DOHH2 (cell line): ENCODE results near the gene ADAMTS2.

Experiments used
- H3F3A ChIP-seq: fragments of 200-600 bp; sonication (generic), shearing (Covaris generic); 2 replicates; pipeline ENCODE4 v1.6.0; 2016; ENCODE audit warnings: antibody characterized with exemption, mild to moderate bottlenecking; ENCODE audit not compliant: control insufficient read depth, insufficient read depth
- H3K27ac ChIP-seq: fragments of 200-600 bp; sonication (generic); 2 replicates; pipeline ENCODE4 v1.5.1; 2014; ENCODE audit warnings: low read depth, mild to moderate bottlenecking, low read length, moderate library complexity
- H3K27me3 ChIP-seq: fragments of 200-600 bp; sonication (generic); 2 replicates; pipeline ENCODE4 v1.6.1; 2014; ENCODE audit warnings: mild to moderate bottlenecking, low read length, mixed read lengths; ENCODE audit not compliant: control insufficient read depth
- H3K36me3 ChIP-seq: fragments of 200-600 bp; sonication (generic); 2 replicates; pipeline ENCODE4 v1.6.1; 2014; ENCODE audit warnings: mild to moderate bottlenecking, low read length, moderate library complexity, mixed read lengths; ENCODE audit not compliant: control insufficient read depth
- H3K4me1 ChIP-seq: fragments of 200-600 bp; sonication (generic); 2 replicates; pipeline ENCODE4 v1.6.1; 2014; ENCODE audit warnings: mild to moderate bottlenecking, low read length, mixed read lengths; ENCODE audit not compliant: control insufficient read depth
- H3K4me2 ChIP-seq: fragments of 200-600 bp; sonication (generic); 2 replicates; pipeline ENCODE4 v1.6.0; 2014; ENCODE audit warnings: mild to moderate bottlenecking, low read length, moderate library complexity
- H3K4me3 ChIP-seq: fragments of 200-600 bp; sonication (generic); 2 replicates; pipeline ENCODE4 v1.5.1; 2014; ENCODE audit warnings: mild to moderate bottlenecking, low read length, mixed read lengths
- H3K79me2 ChIP-seq: fragments of 200-600 bp; sonication (generic); 2 replicates; pipeline ENCODE4 v1.6.1; 2014; ENCODE audit warnings: mild to moderate bottlenecking, low read length, mixed read lengths; ENCODE audit not compliant: control insufficient read depth
- H3K9me2 ChIP-seq: fragments of 200-600 bp; sonication (generic); replicated peaks from 2 replicates; pipeline ENCODE4 v1.6.1; 2014; ENCODE audit warnings: mild to moderate bottlenecking, low read length, mixed read lengths; ENCODE audit not compliant: control insufficient read depth
- H3K9me3 ChIP-seq: fragments of 200-600 bp; sonication (generic); 2 replicates; pipeline ENCODE4 v1.6.1; 2014; ENCODE audit warnings: antibody characterized with exemption, low read length, mixed read lengths; ENCODE audit not compliant: control insufficient read depth, insufficient read depth
- H4K20me1 ChIP-seq: fragments of 200-600 bp; sonication (generic); 2 replicates; pipeline ENCODE4 v1.6.0; 2014; ENCODE audit warnings: low read depth, mild to moderate bottlenecking, antibody characterized with exemption, low read length, moderate library complexity; ENCODE audit not compliant: control insufficient read depth, insufficient read depth
- EZH2phosphoT487 ChIP-seq: fragments of 200-600 bp; sonication (generic); IDR thresholded peaks from 2 replicates; pipeline ENCODE4 v1.6.1; 2017; ENCODE audit warnings: borderline replicate concordance, mild to moderate bottlenecking, antibody characterized with exemption, low read length, moderate library complexity, mixed read lengths
- TF ChIP-seq, protein P1 (sequence below): fragments of 200-600 bp; sonication (generic); IDR thresholded peaks from one replicate; pipeline ENCODE4 v1.5.1; 2014; ENCODE audit warnings: antibody characterized with exemption, mild to moderate bottlenecking, low read depth, low read length; ENCODE audit not compliant: poor library complexity, severe bottlenecking

Gene ADAMTS2

DNA sequence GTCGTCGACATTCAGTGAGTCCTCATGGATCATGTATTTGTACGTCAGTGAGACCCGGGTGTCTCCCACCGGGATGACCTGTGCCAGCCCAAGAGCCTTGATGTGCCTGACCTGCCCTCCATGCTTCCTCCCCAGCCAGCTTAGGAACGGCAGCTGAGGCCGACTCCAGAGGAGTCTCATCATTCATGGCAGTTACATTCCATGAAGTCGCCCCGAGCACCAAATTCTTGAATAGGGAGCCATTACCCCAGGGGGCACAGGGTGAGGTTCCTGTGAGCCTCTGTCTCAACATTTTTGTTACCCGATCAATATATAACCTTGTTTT is 217.3 kb downstream of the ADAMTS2 start:
- no peaks in the 10 kb centered on the region for H3K9me2 ChIP-seq
- H3K36me3 ChIP-seq, result no peaks in the 10 kb centered on the region
- H3K4me1 ChIP-seq, result no peaks in the 10 kb centered on the region
- H3K4me3 ChIP-seq, result no peak overlapping the region
- no peak overlapping the region for H3K4me2 ChIP-seq
- no peaks in the 10 kb centered on the region for H3K27me3 ChIP-seq
- TF ChIP-seq EZH2phosphoT487, result no peak
- TF ChIP-seq, protein P1, sequence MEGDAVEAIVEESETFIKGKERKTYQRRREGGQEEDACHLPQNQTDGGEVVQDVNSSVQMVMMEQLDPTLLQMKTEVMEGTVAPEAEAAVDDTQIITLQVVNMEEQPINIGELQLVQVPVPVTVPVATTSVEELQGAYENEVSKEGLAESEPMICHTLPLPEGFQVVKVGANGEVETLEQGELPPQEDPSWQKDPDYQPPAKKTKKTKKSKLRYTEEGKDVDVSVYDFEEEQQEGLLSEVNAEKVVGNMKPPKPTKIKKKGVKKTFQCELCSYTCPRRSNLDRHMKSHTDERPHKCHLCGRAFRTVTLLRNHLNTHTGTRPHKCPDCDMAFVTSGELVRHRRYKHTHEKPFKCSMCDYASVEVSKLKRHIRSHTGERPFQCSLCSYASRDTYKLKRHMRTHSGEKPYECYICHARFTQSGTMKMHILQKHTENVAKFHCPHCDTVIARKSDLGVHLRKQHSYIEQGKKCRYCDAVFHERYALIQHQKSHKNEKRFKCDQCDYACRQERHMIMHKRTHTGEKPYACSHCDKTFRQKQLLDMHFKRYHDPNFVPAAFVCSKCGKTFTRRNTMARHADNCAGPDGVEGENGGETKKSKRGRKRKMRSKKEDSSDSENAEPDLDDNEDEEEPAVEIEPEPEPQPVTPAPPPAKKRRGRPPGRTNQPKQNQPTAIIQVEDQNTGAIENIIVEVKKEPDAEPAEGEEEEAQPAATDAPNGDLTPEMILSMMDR, result no peak
- H3F3A ChIP-seq, result no peaks in the 10 kb centered on the region
- peaks cover 11% of the 10 kb centered on the region; the same call in 1 of the 2 replicates for H3K9me3 ChIP-seq
- no peaks in the 10 kb centered on the region for H3K79me2 ChIP-seq
- no peak overlapping the region for H3K27ac ChIP-seq
- no peaks in the 10 kb centered on the region for H4K20me1 ChIP-seq

DNA sequence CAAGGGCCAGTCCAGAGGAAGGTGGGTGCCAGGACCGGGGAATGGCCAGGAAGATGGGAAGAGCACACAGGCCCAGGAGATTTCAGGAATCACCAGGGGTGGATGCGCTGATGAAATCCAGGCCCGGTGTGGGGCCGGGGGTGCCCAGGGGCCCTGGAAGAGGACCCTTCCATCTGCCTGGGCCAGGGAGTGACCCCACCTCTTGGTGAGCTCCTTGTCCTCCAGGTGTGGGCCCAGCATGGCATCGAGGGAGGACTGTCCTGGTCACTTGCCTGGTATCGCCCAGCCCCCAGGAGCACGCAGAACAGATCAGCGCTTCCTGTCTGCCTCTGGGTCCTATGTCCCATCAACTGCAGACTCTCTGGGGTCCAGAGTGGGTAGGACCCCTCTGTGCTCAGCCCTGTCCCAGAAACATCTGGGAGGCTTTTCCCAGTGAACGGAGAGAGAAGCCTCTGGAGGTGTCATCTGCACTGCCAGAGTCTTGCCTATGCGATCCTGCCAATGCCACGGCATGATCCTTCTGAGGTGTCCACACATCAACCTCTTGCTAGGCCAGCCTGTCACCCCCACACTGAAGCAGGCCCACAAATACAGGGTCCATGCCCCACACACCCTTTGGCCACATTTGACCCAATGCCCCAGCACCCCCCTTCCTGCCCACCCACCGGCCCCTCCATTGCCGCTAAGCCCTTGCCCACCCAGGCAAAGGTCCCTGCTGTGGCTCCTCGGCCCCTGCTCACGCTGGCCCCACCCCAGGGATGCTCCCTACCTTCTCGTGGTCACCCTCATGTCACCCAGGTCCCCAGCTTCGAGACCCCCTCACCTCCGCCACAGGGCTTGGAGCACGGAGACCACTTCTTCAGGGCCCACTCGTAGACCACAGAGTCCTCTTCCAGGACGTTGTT is 217.9 kb downstream of the ADAMTS2 start:
- H3K4me1 ChIP-seq, result no peaks in the 10 kb centered on the region
- peaks cover 14% of the 10 kb centered on the region; the same call in 1 of the 2 replicates for H3K9me3 ChIP-seq
- H3K9me2 ChIP-seq, result no peaks in the 10 kb centered on the region
- TF ChIP-seq, protein P1, result no peak
- no peak for TF ChIP-seq EZH2phosphoT487
- no peaks in the 10 kb centered on the region for H4K20me1 ChIP-seq
- H3K79me2 ChIP-seq, result no peaks in the 10 kb centered on the region
- H3K4me2 ChIP-seq, result no peak overlapping the region
- no peaks in the 10 kb centered on the region for H3K27me3 ChIP-seq
- no peak overlapping the region for H3K4me3 ChIP-seq
- H3K27ac ChIP-seq, result no peak overlapping the region
- no peaks in the 10 kb centered on the region for H3K36me3 ChIP-seq
- H3F3A ChIP-seq, result no peaks in the 10 kb centered on the region

DNA sequence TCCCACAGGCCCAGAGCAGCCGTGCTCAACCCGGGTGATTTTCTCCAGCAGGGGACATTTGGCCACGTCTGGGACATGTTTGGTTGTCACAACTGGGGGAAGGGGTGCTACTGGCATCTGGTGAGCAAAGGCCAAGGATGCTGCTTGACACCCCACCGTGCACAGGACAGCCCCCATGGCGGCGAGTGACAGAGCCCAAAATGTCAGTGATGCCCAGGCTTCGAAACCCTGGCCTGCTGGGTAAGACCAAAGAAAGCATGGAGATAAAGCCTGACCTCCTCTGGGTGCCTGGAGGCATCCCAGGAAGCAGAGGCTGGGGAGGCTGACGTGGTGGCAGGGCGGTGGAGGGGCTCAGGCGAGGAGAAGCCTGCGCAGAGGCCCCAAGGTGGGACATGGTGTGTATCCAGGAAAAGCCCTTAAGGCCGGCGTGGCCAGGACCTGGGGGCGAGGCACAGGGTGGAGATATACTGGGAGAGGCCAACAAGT is 218.7 kb downstream of the ADAMTS2 start:
- TF ChIP-seq, protein P1, result no peak
- Histone ChIP-seq H3K4me3 (no peak overlapping the region), H3K4me1 (no peaks in the 10 kb centered on the region), H4K20me1 (no peaks in the 10 kb centered on the region), H3K4me2 (no peak overlapping the region), H3K9me2 (no peaks in the 10 kb centered on the region), H3K27ac (no peak overlapping the region), H3K27me3 (no peaks in the 10 kb centered on the region), H3F3A (no peaks in the 10 kb centered on the region), H3K36me3 (no peaks in the 10 kb centered on the region), H3K9me3 (peaks cover 15% of the 10 kb centered on the region; the same call in 1 of the 2 replicates), H3K79me2 (no peaks in the 10 kb centered on the region)
